Lung (tissue), 12 donors: ENCODE data around the gene TENM3. TPM values are rescaled to one million over a fixed set of nuclear protein-coding genes. Genes with fewer than 3 reads are reported as not detected.
A peak's percentile ranks its signal among the peaks of the same experiment; 100 is the strongest.

Experiments
- ATAC-seq: fragments of 200-7000 bp; cut with Tn5 transposase; one replicate; pipeline ENCODE4 v1.9.1; 2020; ENCODE audit warnings: moderate number of reproducible peaks; ENCODE audit not compliant: insufficient read depth, low FRiP score
- DNase-seq, 3 donors: peaks; one replicate each; pipeline ENCODE4 v3.0.0-alpha.2; 2013 to 2017
- H3K27ac ChIP-seq, 2 donors: one replicate each; pipeline ENCODE4 v1.5.1; 2013; ENCODE audit warnings: mild to moderate bottlenecking in 2 of 2, moderate library complexity in 2 of 2, control low read depth in 1 of 2, inconsistent platforms in 1 of 2, low read depth in 1 of 2, low read length in 1 of 2
- H3K27me3 ChIP-seq, 3 donors: one replicate each; pipeline ENCODE4 v1.5.1; 2013; ENCODE audit warnings: low read length in 2 of 3; ENCODE audit not compliant: control insufficient read depth in 3 of 3, insufficient read depth in 3 of 3
- H3K36me3 ChIP-seq, 4 donors: one replicate each; pipeline ENCODE4 v1.5.1; 2013; ENCODE audit warnings: low read length in 4 of 4, mild to moderate bottlenecking in 1 of 4, moderate library complexity in 1 of 4; ENCODE audit not compliant: control insufficient read depth in 4 of 4, insufficient read depth in 4 of 4
- H3K4me1 ChIP-seq, 5 donors: one replicate each; pipeline ENCODE4 v1.5.1; 2013; ENCODE audit warnings: low read length in 5 of 5, mild to moderate bottlenecking in 2 of 5, moderate library complexity in 1 of 5; ENCODE audit not compliant: control insufficient read depth in 5 of 5, insufficient read depth in 5 of 5
- H3K4me3 ChIP-seq: one replicate; pipeline ENCODE4 v1.5.1; 2013; ENCODE audit warnings: mild to moderate bottlenecking, control low read depth, moderate library complexity
- H3K9ac ChIP-seq, 2 donors: one replicate each; pipeline ENCODE4 v1.5.1; 2013; ENCODE audit warnings: low read length in 2 of 2, control low read depth in 1 of 2; ENCODE audit not compliant: insufficient read depth in 1 of 2
- H3K9me3 ChIP-seq, 4 donors: one replicate each; pipeline ENCODE4 v1.5.1; 2013; ENCODE audit warnings: low read length in 3 of 4, mild to moderate bottlenecking in 1 of 4, moderate library complexity in 1 of 4; ENCODE audit not compliant: control insufficient read depth in 4 of 4, insufficient read depth in 3 of 4
- WGBS, 2 donors: extraction: QIAGEN DNeasy Blood & Tissue Kit; methylation state at CpG; one replicate each; pipeline ENCODE4 v1.1.7; 2013; 5-methylcytosine and 5-hydroxymethylcytosine counted together
- polyA plus RNA-seq, 2 donors: library from polyadenylated mRNA; stranded (reverse); fragments of 200-250 nt; gene quantifications; one replicate each; pipeline ENCODE4 v1.2.1, GENCODE V29; 2013
- total RNA-seq, 2 donors: library from RNA; depleted of rRNA in 1 of 2; stranded (reverse); fragments of >200 nt in 1 of 2; gene quantifications; one replicate each; pipeline ENCODE4 v1.2.1, GENCODE V29; 2014 to 2021
- TF ChIP-seq, protein P1 (sequence below): IDR thresholded peaks from 2 replicates; pipeline ENCODE4 v1.5.1; 2012; ENCODE audit warnings: mild to moderate bottlenecking; ENCODE audit errors: control extremely low read depth, extremely low read depth
- donor health status: control.
- donor health status: control.
- donor health status: Bipolar disorder and iron deficiency.
- donor health status: healthy.
- donor health status: DM: yes; HTN: yes; CAD: no.

The TENM3 gene
- total and polyA plus RNA-seq, 4 donors = 0.14 to 5.3 (median 2.2) TPM

DNA sequence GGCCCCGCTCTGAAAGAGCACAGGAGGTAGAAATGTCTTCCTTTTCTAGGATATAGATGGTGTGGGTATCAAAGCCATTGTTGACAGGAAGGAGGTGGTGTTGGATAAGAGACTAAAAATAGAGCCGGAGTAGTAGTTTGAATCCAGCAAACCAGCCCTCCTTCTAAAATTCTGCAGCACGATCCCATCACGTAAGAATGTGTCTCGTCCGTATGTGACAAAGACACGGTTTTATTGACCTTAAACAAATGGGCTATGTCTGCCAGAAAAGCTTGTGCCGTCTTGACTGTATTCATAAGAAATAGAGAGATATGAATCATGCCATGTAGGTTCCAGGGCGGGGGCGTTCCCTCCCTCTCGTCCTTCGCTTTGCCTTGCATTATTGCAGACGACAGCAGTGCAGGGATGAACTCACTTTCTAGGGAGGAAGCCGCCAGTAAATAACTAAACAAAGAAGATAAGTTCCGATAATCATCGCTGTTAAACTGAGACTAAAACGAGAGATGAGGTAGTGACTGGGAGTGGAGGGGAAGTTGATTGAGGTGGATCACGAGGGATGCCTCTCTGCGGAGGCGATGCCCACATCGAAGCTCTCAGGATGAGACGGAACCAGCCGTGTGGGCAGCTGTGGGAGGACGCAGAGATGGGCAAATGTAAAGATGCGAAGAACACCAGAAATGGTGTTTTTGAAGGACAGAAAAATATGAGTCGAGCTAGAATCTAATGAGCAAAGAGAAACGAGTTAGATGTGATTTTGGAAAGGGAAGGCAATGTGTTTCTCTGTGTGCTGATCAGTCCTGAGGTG, 3.4 kb downstream of the TENM3 start:
- TF ChIP-seq, protein P1, sequence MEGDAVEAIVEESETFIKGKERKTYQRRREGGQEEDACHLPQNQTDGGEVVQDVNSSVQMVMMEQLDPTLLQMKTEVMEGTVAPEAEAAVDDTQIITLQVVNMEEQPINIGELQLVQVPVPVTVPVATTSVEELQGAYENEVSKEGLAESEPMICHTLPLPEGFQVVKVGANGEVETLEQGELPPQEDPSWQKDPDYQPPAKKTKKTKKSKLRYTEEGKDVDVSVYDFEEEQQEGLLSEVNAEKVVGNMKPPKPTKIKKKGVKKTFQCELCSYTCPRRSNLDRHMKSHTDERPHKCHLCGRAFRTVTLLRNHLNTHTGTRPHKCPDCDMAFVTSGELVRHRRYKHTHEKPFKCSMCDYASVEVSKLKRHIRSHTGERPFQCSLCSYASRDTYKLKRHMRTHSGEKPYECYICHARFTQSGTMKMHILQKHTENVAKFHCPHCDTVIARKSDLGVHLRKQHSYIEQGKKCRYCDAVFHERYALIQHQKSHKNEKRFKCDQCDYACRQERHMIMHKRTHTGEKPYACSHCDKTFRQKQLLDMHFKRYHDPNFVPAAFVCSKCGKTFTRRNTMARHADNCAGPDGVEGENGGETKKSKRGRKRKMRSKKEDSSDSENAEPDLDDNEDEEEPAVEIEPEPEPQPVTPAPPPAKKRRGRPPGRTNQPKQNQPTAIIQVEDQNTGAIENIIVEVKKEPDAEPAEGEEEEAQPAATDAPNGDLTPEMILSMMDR = no peak
- peaks cover 0 to 24% (median 0%) of the 10 kb centered on the region in 5 donors for H3K4me1 ChIP-seq
- H3K9me3 ChIP-seq = no peaks in the 10 kb centered on the region
- no peak overlapping the region for H3K4me3 ChIP-seq
- ATAC-seq (no peak), DNase-seq (peak in 2 of 3 donors; percentile 42 to 62)
- WGBS, 2 donors = 55 to 69% methylated on average over 27 of the region's 27 CpGs
- H3K27me3 ChIP-seq = peaks cover 0 to 28% (median 0%) of the 10 kb centered on the region in 3 donors
- no peak overlapping the region for H3K27ac ChIP-seq
- H3K9ac ChIP-seq = no peak overlapping the region
- H3K36me3 ChIP-seq = no peaks in the 10 kb centered on the region

- Histone ChIP-seq H3K9ac (no peak overlapping the region), H3K36me3 (no peaks in the 10 kb centered on the region), H3K4me3 (no peak overlapping the region), H3K27ac (no peak overlapping the region), H3K9me3 (no peaks in the 10 kb centered on the region), H3K4me1 (peaks cover 0 to 24% (median 0%) of the 10 kb centered on the region in 5 donors), H3K27me3 (peaks cover 0 to 30% (median 0%) of the 10 kb centered on the region in 3 donors)
- WGBS, 2 donors = 71 to 75% methylated on average over 3 of the region's 3 CpGs
- no peak for DNase-seq
- TF ChIP-seq, protein P1 = no peak
- no peak for ATAC-seq
Measured at GRCh38 chr4:182248295-182248694, 5.1 kb downstream of the TENM3 start.

DNA sequence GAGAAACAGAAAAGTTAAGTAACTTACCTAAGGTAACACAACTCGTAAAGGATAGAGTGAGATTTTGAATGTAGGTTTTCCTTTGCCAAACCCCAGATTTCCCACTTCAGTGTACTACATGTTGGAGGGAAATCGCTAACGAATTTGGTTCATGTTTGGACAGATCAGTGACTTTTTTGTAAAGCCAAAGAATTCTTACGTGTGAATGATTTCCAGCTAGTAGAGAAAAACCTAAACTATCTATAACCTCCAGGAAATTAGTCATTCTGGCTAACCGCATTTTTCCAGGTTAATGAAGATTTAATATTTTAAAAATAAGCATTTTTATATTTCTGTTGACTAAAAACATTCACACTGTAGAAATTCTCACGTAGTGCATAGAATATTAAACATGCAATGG, 7.2 kb downstream of the TENM3 start:
- ATAC-seq = no peak
- WGBS, 2 donors = 86 to 92% methylated on average over 6 of the region's 6 CpGs
- H3K4me1 ChIP-seq = peaks cover 0 to 12% (median 0%) of the 10 kb centered on the region in 5 donors
- H3K9me3 ChIP-seq = no peaks in the 10 kb centered on the region
- H3K9ac ChIP-seq = no peak overlapping the region
- peaks cover 0 to 30% (median 0%) of the 10 kb centered on the region in 3 donors for H3K27me3 ChIP-seq
- H3K27ac ChIP-seq = no peak overlapping the region
- no peak for DNase-seq
- TF ChIP-seq, protein P1 = no peak
- no peaks in the 10 kb centered on the region for H3K36me3 ChIP-seq
- H3K4me3 ChIP-seq = no peak overlapping the region
